HCT116 (cell line): ENCODE measurements around the gene ADORA2B. TPM values are rescaled to one million over a fixed set of nuclear protein-coding genes. Genes with fewer than 3 reads are reported as not detected.

ENCODE experiments used
- ATAC-seq: fragments of 200-7000 bp; cut with Tn5 transposase; 2 replicates; pipeline ENCODE4 v1.9.1; 2020; ENCODE audit warnings: mild to moderate bottlenecking, moderate library complexity
- BruUV-seq: library from RNA; stranded (reverse); fragments of 400-500 nt; replicated peaks from 2 replicates; lab custom pipeline; 2021; lab: Mats Ljungman, UMichigan
- CTCF ChIA-PET: fragments of 300-600 bp; sonication (Branson Sonifier 250); formaldehyde crosslinking; loops from one replicate; lab custom pipeline; 2021; ENCODE audit warnings: antibody characterized with exemption; lab: Charles Lee
- POLR2A ChIA-PET: fragments of 300-600, 350-600 bp; sonication (Branson Sonifier 250); formaldehyde crosslinking; loops from one replicate; lab custom pipeline; 2021; ENCODE audit warnings: antibody characterized with exemption; lab: Charles Lee
- RAD21 ChIA-PET, 2 experiments: fragments of 300-600 bp; sonication (Branson Sonifier 250); formaldehyde crosslinking; loops; one replicate each; lab custom pipeline; 2023; ENCODE audit warnings: low total read pairs in 2 of 2; ENCODE audit not compliant: uncharacterized antibody in 2 of 2, unreplicated experiment in 2 of 2, low non-redundant PET in 1 of 2; lab: Charles Lee
- DNase-seq: peaks from one replicate; pipeline ENCODE4 v3.0.0-alpha.2; 2010; ENCODE audit warnings: low read depth, low spot score
- H2AFZ ChIP-seq: fragments of 200-600 bp; shearing (Covaris generic), sonication (generic); 2 replicates; pipeline ENCODE4 v1.6.1; 2017; ENCODE audit warnings: low read depth, mixed run types, mixed read lengths, antibody characterized with exemption, low read length; ENCODE audit not compliant: poor library complexity, severe bottlenecking
- H3K27ac ChIP-seq: 2 replicates; pipeline ENCODE4 v1.5.1; 2012; ENCODE audit warnings: low read depth, low read length
- H3K27me3 ChIP-seq: fragments of 200-600 bp; sonication (generic); 2 replicates; pipeline ENCODE4 v1.6.1; 2016; ENCODE audit warnings: mixed run types, low read length, mixed read lengths; ENCODE audit not compliant: insufficient read depth
- H3K36me3 ChIP-seq, 2 experiments: fragments of 200-500 bp in 1 of 2; fragments of 200-600 bp in 1 of 2; sonication (Bioruptor generic) in 1 of 2; sonication (generic) in 1 of 2; 2 replicates each; pipeline versions ENCODE4 v1.5.1 to v1.6.1; 2014 to 2016; ENCODE audit warnings: low read length in 2 of 2, inconsistent platforms in 1 of 2, mixed read lengths in 1 of 2, mixed run types in 1 of 2; ENCODE audit not compliant: insufficient read depth in 2 of 2, control insufficient read depth in 1 of 2
- H3K4me1 ChIP-seq, 2 experiments: fragments of 200-600 bp in 1 of 2; sonication (generic) in 1 of 2; 2 replicates each; pipeline versions ENCODE4 v1.5.1 to v1.6.1; 2012 to 2017; ENCODE audit warnings: low read length in 2 of 2, inconsistent platforms in 1 of 2, mild to moderate bottlenecking in 1 of 2, mixed read lengths in 1 of 2, mixed run types in 1 of 2, moderate library complexity in 1 of 2; ENCODE audit not compliant: insufficient read depth in 2 of 2, control insufficient read depth in 1 of 2
- H3K4me2 ChIP-seq: fragments of 200-600 bp; sonication (generic); 2 replicates; pipeline ENCODE4 v1.6.1; 2017; ENCODE audit warnings: mixed run types, low read length, mixed read lengths
- H3K4me3 ChIP-seq, 2 experiments: fragments of 200-600 bp in 1 of 2; sonication (generic) in 1 of 2; replicated peaks in 1 of 2; 2 replicates each; pipeline ENCODE4 v1.5.1; 2011 to 2016; ENCODE audit warnings: low read length in 2 of 2, control low read depth in 1 of 2, low read depth in 1 of 2, mild to moderate bottlenecking in 1 of 2, mixed read lengths in 1 of 2, mixed run types in 1 of 2
- H3K79me2 ChIP-seq: fragments of 200-600 bp; sonication (generic); 2 replicates; pipeline ENCODE4 v1.6.1; 2017; ENCODE audit warnings: mild to moderate bottlenecking, mixed run types, low read length, moderate library complexity, mixed read lengths; ENCODE audit not compliant: insufficient read depth
- H3K9ac ChIP-seq: fragments of 200-600 bp; sonication (generic); 2 replicates; pipeline ENCODE4 v1.6.1; 2016; ENCODE audit warnings: low read length, mixed read lengths
- H3K9me2 ChIP-seq: fragments of 200-600 bp; sonication (generic), shearing (Covaris generic); 2 replicates; pipeline ENCODE4 v1.6.1; 2017; ENCODE audit warnings: mixed run types, mild to moderate bottlenecking, moderate library complexity; ENCODE audit not compliant: insufficient read depth
- H3K9me3 ChIP-seq, 2 experiments: fragments of 200-500 bp in 1 of 2; fragments of 200-600 bp in 1 of 2; sonication (Bioruptor generic) in 1 of 2; sonication (generic) in 1 of 2; 2 replicates each; pipeline ENCODE4 v1.6.1; 2014 to 2017; ENCODE audit warnings: low read length in 2 of 2, mixed read lengths in 2 of 2, inconsistent platforms in 1 of 2, low read depth in 1 of 2, mild to moderate bottlenecking in 1 of 2, mixed run types in 1 of 2, moderate library complexity in 1 of 2; ENCODE audit not compliant: control insufficient read depth in 1 of 2, insufficient read depth in 1 of 2
- H4K20me1 ChIP-seq: fragments of 200-600 bp; sonication (generic), shearing (Covaris generic); 2 replicates; pipeline ENCODE4 v1.6.1; 2017; ENCODE audit warnings: mixed run types, mild to moderate bottlenecking, moderate library complexity; ENCODE audit not compliant: insufficient read depth
- CBX3 ChIP-seq: IDR thresholded peaks from 2 replicates; pipeline ENCODE4 v1.6.1; 2012; ENCODE audit warnings: low read depth
- CEBPB ChIP-seq: IDR thresholded peaks from 2 replicates; pipeline ENCODE4 v1.6.1; 2012; ENCODE audit warnings: low read depth
- CTCF ChIP-seq, 3 experiments: fragments of 200-600 bp in 1 of 3; sonication (generic) in 1 of 3; IDR thresholded peaks in 2 of 3; conservative IDR thresholded peaks in 1 of 3; 2 replicates each; pipeline ENCODE4 v1.5.1; 2012 to 2017; ENCODE audit warnings: low read depth in 2 of 3, low read length in 2 of 3, antibody characterized with exemption in 1 of 3, borderline replicate concordance in 1 of 3, control low read depth in 1 of 3, mild to moderate bottlenecking in 1 of 3, mixed read lengths in 1 of 3, mixed run types in 1 of 3, moderate library complexity in 1 of 3; ENCODE audit not compliant: insufficient read depth in 1 of 3
- ELF1 ChIP-seq: IDR thresholded peaks from 2 replicates; pipeline ENCODE4 v1.6.1; 2012; ENCODE audit warnings: low read depth, borderline replicate concordance
- FOSL1 ChIP-seq: IDR thresholded peaks from 2 replicates; pipeline ENCODE4 v1.6.1; 2012; ENCODE audit warnings: low read depth
- JUND ChIP-seq: IDR thresholded peaks from 2 replicates; pipeline ENCODE4 v1.6.1; 2012
- MAX ChIP-seq: IDR thresholded peaks from 2 replicates; pipeline ENCODE4 v1.6.1; 2012
- POLR2AphosphoS5 ChIP-seq: IDR thresholded peaks from 2 replicates; pipeline ENCODE4 v1.6.1; 2011; ENCODE audit warnings: mild to moderate bottlenecking, low read depth, low read length, moderate library complexity
- RAD21 ChIP-seq: IDR thresholded peaks from 2 replicates; pipeline ENCODE4 v1.6.1; 2012; ENCODE audit warnings: low read depth, mild to moderate bottlenecking
- REST ChIP-seq: IDR thresholded peaks from 2 replicates; pipeline ENCODE4 v1.6.1; 2012; ENCODE audit warnings: low read depth
- SIN3A ChIP-seq: IDR thresholded peaks from 2 replicates; pipeline ENCODE4 v1.6.1; 2012; ENCODE audit warnings: low read depth
- SRF ChIP-seq: IDR thresholded peaks from 2 replicates; pipeline ENCODE4 v1.6.1; 2012; ENCODE audit warnings: low read depth
- TCF7L2 ChIP-seq: IDR thresholded peaks from 2 replicates; pipeline ENCODE4 v1.7.0; 2011; ENCODE audit warnings: borderline replicate concordance, inconsistent platforms; ENCODE audit not compliant: insufficient read depth, insufficient read length; ENCODE audit errors: extremely low read depth
- YY1 ChIP-seq: IDR thresholded peaks from 2 replicates; pipeline ENCODE4 v1.6.1; 2011; ENCODE audit warnings: low read length, low read depth, moderate library complexity, mild to moderate bottlenecking; ENCODE audit not compliant: insufficient replicate concordance; ENCODE audit errors: extremely low read depth
- ZFX ChIP-seq: fragments of 450-650 bp; IDR thresholded peaks from 2 replicates; pipeline ENCODE4 v1.6.1; 2017
- ZNF274 ChIP-seq: fragments of 200-500 bp; sonication (Bioruptor generic); IDR thresholded peaks from 2 replicates; pipeline ENCODE4 v1.6.1; 2014; ENCODE audit warnings: mild to moderate bottlenecking, low read depth, low read length, inconsistent platforms
- intact Hi-C: fragments of 100-400 bp; cut with micrococcal nuclease; formaldehyde crosslinking; loops from 2 replicates; pipeline ENCODE4 v1.10.0; 2022
- total RNA-seq: library from RNA; stranded (reverse); gene quantifications from one replicate; pipeline ENCODE4 v1.2.1, GENCODE V29; 2021; ENCODE audit not compliant: unreplicated experiment

Gene ADORA2B
- total RNA-seq, 1 experiment from 2014 or later: 47.5 TPM

- ChIA-PET CTCF (no interaction called here), POLR2A (no interaction called here)
- peaks cover 50 to 89% of the 10 kb centered on the region in 2 experiments for H3K4me1 ChIP-seq
Observed at GRCh38 chr17:15969463-15969862, 24.5 kb downstream of the ADORA2B start.

GRCh38 chr17:15970500-15970899, 25.6 kb downstream of the ADORA2B start:
- no peak overlapping the region for H2AFZ ChIP-seq
- no peak overlapping the region for H3K9ac ChIP-seq
- intact Hi-C loops: no loop called here
- no peaks in the 10 kb centered on the region for H3K27me3 ChIP-seq
- no peaks in the 10 kb centered on the region for H3K9me3 ChIP-seq
- no peak overlapping the region for H3K4me2 ChIP-seq
- no TSS peak for BruUV-seq
- ChIA-PET POLR2A (no interaction called here), CTCF (interaction anchor here (0.8 kb wide), 1 partner anchor 25 kb away, joined by 3 read pairs; the partner anchor contains the start of gene ADORA2B), RAD21 (no interaction called here)
- DNase-seq (no peak), ATAC-seq (no peak)
- H3K79me2 ChIP-seq: peaks cover 99% of the 10 kb centered on the region
- no peaks in the 10 kb centered on the region for H4K20me1 ChIP-seq
- TF ChIP-seq SRF (no peak), TCF7L2 (no peak), CTCF (IDR thresholded peaks at IDR 0.05 in 2 of 3, conservative IDR thresholded peaks at IDR 0.05 in 1 of 3; ENCODE audit: borderline replicate concordance in 1 of 3, insufficient read depth in 1 of 3, low read depth in 2 of 3, low read length in 2 of 3) (no peak), YY1 (no peak), REST (no peak), CEBPB (no peak), CBX3 (no peak), ELF1 (no peak), MAX (no peak), ZNF274 (no peak), RAD21 (no peak), POLR2AphosphoS5 (no peak), FOSL1 (no peak), SIN3A (no peak), JUND (no peak)
- peaks cover 40 to 88% of the 10 kb centered on the region in 2 experiments for H3K4me1 ChIP-seq
- peaks cover 0 to 48% of the 10 kb centered on the region in 2 experiments; a peak in 1 of 4 replicates for H3K36me3 ChIP-seq
- no peak overlapping the region for H3K27ac ChIP-seq
- H3K4me3 ChIP-seq: no peak overlapping the region
- H3K9me2 ChIP-seq: no peaks in the 10 kb centered on the region

More at GRCh38 chr17:15969463-15969862, 24.5 kb downstream of the ADORA2B start:
- RAD21 ChIA-PET: no interaction called here
- Histone ChIP-seq H3K9me2 (no peaks in the 10 kb centered on the region), H3K27ac (no peak overlapping the region), H3K27me3 (no peaks in the 10 kb centered on the region), H3K79me2 (peaks cover 99% of the 10 kb centered on the region), H3K4me3 (no peak overlapping the region), H3K9ac (no peak overlapping the region), H4K20me1 (no peaks in the 10 kb centered on the region), H3K4me2 (no peak overlapping the region), H2AFZ (no peak overlapping the region), H3K36me3 (peaks cover 0 to 38% of the 10 kb centered on the region in 2 experiments; a peak in 1 of 4 replicates), H3K9me3 (no peaks in the 10 kb centered on the region)
- BruUV-seq: no TSS peak
- no peak for TF ChIP-seq ZFX
- ATAC-seq (no peak), DNase-seq (no peak)
- intact Hi-C loops: no loop called here
